NCI-H345 treated with DMSO at 0.1 percent for 48 hours (cell line): Measurements from ENCODE around the gene NUDT16L1.

Experiments used
- DNase-seq: peaks from one replicate; lab custom pipeline; 2025; ENCODE audit not compliant: unreplicated experiment; lab: John Stamatoyannopoulos, UW

NUDT16L1 gene

DNA sequence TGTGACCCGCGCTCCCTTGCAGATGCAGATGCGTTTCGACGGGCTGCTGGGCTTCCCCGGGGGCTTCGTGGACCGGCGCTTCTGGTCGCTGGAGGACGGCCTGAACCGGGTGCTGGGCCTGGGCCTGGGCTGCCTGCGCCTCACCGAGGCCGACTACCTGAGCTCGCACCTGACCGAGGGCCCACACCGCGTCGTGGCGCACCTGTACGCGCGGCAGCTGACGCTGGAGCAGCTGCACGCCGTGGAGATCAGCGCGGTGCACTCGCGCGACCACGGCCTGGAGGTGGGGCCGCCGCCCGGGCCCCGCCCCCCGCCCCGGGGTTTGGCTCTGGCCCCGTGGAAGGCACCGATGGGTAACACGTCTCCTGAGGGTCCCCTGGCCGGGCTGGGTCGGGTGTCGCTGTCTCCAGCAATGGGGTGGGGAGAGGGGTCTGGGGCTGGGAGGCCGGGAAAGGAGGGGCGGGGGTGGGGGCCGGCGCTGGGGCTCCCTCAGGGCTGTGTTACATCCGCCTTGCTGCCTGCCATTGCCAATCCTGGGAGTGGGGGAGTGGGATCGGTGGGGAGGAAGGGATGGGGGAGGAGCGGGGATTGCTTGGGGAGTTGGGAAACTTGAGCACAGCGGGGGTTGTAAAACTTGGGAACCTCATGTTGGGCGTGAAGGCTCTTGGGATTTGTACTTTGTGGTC is 737 bp downstream of the NUDT16L1 start:
- no peak for DNase-seq

DNA sequence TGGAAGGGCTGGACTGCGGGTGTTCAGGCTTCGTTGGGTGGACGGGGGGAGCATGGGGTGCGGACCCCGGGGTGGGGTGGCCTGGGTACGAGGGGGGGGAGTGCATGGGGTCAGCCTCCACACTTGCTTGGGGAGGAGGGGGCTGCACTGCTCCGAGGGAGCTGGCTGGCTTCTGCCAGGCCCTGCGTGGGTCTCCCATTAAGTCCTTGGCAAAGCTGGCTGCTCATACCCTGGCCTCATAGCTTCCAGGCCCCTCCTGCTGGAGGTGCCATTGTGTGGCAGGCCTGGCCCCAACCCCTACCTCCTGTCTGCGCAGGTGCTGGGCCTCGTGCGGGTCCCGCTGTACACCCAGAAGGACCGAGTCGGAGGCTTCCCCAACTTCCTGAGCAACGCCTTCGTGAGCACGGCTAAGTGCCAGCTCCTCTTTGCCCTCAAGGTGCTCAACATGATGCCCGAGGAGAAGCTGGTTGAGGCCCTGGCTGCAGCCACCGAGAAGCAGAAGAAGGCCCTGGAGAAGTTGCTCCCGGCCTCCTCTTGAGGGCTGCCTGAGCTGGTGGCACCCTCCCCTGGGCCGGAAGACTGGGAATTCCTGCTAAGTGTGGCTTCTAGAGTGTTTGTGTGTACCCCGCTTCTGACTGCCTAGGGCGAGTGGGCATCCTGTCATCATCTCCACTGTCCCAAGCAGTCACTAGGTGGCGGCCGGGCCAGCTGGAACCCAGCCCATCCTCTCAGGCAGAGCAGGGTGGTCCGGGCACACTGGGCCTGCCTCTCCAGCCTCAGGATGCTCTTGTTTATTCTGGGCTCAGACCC is 1.5 kb downstream of the NUDT16L1 start:
- no peak for DNase-seq

DNA sequence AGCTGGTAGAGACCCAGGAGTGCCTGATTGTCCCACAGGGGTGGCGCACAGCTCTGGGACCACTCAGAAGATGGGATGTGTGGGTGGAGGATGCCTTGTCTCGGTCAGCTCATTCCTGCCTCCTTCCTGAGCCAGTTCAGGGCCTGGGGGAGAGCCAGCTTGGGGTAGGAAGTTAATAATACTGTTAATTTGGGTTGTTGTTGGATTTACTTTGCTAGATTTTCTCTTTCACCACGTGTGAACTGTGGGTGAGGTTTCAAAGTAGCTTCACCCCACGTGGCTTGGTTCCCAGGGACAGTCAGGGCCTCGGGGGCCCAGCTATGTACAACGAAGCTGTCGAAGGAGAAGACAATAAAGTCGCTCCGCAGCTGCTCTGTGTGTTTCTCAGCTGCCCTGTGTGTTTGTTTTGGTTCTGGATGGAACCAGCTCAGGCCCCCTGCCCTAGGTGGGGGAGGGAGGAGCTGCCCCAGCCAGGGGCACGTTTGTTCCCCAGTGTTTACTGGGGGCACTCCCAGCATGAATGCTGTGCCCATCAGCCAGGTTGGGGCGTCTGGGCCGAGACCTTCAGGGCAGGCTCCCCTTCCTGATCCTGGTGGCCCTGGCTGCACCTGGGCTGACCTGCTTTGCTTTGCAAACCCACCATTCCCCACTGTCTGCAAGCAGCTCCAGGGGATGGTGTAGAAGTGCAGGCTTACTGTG is 2.3 kb downstream of the NUDT16L1 start:
- no peak for DNase-seq

DNA sequence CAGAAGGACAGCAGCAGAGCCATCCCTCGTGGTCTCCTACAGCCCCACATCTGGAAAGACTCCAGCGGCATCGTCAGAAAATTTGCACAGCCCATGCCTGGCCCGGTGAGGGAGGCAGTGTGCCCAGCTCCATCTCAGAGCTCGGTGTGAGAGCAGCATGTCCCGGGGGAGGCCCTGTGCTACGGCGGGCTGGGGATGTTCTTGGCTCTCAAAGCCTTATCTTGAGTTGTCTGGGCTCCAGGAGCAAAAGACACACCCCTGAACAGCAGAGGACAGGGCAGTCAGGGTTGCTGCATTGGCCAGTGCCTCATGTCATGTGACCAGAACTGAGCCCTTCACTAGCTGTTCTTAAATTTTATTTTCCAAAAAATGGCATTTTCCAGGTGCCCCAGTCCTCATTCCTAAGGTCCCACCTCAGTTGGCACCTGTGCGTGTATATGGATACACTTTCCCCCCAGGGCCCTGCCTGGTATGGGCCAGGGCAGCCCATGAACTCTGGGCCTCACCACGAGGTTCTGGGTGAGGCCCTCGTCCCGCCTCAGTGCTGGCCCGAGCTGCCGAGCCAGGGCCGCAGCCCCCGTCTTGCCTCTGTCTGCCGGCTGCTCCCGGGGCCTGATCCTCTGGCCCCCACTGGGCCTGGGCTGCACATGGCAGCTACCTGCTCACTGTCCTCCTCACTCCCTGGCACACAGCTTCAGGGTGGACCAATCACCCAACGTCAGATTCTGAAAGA is 3.0 kb downstream of the NUDT16L1 start:
- DNase-seq: no peak

DNA sequence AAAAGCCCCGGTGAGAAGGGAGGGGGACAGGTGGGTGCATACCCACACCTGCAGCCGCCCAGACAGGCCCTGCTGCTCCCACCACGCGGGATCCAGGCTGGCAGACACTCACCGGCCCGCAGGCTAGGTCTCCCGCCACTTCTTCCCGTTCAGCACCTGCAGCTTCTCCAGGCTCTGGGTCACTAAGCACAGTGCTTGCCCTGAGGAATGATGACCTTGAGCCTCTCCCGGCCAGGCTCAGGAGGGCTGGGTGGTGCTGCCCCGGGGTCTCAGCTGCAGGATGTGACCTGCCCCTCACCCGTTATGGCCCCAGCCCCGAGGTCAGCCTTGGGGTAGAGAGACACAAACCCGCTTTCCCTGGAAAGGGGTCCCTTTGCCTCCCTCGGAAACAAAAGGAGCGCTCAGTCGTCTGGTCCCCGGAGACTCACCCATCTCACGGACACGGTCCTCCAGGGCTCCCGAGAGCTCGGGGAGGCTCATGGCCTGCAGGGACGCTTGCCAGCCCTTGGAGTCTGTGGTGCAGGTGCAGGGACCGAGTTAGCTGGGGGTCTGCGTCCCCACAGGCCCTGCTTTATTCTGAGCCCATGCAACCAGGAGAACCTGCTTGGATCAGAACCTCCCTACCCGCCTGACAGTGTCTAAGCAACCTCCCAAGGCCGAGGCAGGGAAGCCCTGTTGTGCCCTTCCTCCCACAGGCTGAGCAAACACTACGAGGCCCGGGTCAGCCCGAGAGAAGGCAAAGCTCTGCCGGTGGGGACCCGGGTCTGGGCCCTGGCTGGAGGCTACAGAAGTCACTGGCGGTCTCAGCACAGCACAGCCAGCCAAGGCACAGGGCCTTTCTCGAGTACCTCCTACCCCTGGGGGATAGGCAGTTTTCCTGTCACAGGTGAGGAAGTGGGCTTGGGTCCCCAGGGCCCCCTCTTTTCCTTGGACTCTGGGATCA is 3.8 kb downstream of the NUDT16L1 start:
- no peak for DNase-seq

DNA sequence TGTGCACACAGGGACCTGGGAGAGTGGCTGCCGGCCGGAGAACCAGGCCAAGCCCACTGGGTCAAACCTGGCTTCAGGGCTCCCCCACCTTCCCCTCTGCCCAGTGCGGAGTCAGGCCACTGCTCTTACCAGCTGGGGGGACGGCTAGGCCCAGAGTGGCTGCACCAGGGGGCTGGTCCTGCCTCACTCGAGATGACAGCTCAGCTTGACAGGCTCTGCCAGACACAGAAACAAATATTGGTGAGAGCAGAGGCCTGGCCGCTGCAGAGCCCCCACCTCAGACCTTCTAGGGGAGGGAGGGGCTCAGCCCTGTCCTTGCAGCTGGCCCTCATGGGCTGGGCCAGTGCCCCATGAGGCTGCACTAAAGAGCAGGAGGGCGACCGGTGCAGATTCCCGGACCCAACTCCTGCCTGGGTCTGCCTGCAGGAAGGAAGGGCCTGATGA is 4.5 kb downstream of the NUDT16L1 start:
- no peak for DNase-seq

DNA sequence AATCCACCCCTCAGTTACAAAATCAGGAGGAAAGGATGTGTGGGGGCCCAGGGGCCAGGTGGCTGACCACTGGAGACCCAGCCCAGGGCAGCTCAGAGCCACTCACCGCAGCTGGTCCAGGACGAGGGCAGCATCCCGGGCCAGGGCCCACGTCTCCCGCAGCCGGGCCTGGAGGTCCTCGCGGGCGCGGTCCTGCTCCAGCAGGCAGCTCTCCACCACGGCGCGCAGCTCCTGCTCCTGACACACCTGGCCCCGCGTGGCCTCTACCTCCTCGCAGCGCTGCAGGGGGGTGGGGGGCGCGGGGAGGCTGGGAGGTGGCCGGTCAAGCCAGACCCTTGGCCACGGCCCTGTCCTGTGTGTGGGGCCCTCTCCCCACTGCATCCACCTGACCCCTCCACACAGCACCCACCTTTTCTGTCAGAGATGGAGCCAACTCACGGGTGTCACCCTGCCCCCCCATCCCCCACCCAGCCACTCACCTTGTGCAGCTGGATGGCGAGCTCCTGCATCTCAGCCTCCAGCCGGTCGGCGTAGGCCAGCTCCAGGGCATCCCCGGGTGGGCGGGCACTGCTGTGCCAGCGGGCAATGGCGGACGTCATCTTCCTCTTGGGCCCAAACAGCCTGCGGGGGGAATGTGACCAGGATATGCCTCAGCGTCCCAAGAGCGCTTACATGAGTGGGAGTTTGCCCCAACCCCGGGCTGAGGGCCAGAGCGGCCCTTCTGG is 5.1 kb downstream of the NUDT16L1 start:
- no peak for DNase-seq

DNA sequence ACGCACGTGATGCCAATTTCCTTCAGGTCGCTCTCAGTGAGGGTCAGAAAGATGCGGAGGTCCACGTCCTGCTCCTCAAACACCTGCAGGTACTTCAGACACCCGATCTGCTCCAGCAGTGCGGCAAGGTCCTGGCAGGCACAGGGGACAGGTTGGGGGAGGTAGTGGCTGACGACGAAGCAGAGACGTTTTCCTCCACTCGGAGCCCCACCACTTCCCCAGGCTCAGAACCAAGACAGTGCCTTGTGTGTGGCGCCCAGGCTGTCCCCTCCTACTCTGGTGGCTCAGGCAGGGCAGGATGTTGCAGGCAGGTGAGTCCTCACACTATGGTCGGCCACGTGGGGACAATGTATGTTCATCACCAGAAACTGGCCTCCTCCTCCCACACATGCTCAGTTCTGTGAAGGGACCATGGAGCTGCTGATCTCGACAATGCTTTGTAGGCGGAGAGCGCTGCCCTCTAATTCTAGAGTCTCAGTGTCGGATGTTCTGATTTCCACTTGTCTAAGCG is 5.7 kb downstream of the NUDT16L1 start:
- DNase-seq: no peak

DNA sequence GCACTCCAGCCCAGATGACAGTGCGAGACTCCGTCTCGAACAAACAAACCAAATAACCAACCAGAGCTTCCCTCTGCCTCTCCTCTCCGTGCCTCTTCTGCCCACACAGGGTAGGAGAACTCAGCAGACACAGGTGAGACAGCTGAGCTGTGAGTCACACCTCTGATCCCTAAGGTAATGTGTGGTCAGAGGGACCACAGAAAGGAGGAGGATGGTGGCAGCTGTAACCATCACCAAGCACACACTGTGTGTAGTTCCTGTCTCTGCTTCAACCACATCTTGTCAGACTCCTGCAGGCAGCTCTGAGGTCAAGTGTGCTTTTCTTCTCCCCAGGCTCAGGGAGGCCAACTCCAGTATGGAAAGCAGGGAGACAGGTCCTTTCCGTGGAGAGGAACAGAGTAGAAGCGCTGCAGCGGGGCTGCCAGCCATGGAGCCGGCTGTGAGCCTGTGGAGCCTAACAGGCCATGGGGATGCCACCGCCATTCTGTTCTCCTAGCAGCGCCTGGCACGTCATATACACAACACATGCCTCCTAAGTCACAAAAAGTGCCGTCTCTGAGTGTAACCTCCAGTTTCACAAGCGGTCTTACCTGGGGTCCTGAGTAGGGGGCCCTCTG is 7.1 kb downstream of the NUDT16L1 start:
- no peak for DNase-seq

DNA sequence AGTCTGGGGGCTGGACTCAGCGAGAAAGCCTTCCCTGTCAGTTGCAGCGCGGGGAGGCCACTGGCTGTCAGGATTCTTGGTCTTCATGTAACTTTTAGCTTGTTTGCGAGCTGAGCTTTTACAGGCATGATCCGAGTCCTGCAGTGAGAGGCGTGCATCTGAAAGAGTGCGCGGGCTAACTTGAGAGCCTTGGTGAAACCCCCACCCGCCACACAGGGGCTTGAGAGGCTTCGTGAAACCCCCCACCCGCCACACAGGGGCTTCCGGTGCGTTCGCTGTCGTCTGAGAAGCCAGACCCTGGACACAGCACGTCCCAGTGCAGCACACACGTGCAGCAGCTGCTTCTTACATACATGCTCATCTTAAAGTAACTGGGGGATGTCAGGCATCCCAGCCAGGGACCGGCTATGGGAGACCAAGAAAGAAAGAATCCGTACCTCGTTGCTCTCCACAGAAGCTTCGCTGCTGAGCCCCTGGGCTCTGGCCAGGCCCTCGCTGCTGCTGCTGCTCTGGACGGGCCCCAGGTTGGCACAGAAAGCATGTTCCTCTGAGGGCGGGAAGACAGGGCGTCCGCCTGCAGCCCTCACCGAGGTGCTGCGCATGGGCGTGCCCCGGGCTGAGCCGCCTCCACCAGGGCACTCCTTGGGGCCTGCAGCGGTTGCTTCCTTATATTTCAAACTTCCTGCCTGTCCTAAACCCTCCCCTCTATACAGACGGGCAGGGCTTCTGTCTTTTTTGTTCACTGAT is 7.8 kb downstream of the NUDT16L1 start:
- DNase-seq: no peak

DNA sequence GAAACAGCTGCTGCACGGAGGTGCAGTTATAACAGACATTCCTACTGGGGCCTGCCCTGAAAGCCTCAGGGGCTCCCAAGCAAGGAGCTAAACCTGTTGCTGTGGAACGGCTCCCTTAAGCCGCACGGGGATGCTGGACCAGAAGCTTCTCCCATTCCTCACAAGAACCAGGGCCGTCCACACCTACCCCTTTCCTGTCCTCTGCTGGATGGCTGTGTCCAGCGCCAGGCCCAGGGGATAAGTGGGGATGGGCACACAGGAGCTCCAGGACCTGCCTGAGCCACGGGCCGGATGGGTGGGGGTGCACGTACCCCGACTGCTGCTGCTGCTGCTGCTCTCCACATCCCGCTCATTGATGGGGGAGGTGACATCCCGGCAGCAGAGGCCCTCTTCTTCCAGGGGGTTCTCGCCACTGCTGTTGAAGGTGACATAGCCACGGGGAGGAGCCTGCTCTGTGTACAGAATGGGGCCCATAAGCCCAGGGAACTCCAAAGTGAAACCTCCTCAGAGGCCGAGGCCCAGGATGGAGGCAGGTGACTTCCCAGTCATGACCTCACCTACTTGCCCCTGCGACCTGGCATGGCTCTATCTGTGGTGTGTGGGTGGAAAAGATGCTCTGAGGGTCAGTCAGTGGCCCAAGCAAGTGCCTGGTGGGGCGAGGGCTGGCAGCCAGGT is 8.6 kb downstream of the NUDT16L1 start:
- no peak for DNase-seq

DNA sequence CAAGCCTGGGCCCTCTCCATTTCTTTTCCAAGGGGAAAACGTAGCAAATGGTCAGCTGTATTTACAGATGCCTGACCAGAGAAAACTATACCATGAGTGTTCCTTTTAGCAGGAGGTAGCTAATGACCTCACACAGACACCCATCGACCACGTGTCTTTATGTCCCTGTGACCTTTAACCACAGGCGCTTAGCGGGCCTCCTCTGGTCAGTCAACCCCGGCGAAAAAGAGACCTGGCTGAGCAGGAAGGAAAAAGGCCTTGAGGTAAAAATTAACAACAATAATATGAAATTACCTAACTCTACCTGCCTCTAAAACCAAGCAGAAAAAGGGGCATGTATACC is 9.1 kb downstream of the NUDT16L1 start:
- no peak for DNase-seq

DNA sequence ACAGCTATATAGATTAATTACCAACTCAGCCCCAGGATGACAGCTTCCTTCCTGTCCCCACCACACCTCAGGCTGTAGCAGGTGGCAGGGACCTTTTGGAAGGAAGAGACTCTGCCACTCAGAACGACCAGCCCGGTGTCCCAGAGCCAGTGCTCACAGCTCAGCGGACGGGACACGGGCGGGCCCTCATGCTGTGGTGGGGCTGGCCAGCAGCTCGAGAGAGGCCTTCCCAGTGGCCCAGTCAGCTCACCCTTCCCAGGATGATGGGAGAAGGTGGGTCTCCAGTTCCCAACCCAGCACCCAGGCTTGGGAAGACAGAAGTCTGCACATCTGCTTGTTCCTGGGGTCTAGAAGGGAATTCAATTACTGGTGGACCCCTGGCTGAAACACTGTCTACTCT is 10.5 kb downstream of the NUDT16L1 start:
- DNase-seq: no peak

DNA sequence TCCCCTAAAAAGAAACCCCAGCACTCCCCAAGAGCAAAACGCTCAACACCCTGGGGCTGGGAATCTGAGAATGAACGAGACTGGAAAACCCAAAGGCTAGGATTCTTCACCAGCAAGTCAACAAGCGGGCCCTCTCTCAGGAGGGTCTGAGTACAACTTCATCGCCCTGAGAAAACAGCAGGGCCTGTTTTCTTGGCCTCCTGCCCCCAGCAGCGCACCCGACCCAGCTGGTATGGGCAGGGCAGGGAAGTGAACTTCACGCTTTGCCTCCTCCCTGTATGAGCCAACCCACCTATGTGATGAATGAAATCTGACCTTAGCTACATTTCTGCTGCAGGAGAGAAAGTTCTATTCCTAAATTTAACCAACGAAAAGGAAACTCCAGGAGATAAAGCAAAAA is 11.1 kb downstream of the NUDT16L1 start:
- DNase-seq: no peak

DNA sequence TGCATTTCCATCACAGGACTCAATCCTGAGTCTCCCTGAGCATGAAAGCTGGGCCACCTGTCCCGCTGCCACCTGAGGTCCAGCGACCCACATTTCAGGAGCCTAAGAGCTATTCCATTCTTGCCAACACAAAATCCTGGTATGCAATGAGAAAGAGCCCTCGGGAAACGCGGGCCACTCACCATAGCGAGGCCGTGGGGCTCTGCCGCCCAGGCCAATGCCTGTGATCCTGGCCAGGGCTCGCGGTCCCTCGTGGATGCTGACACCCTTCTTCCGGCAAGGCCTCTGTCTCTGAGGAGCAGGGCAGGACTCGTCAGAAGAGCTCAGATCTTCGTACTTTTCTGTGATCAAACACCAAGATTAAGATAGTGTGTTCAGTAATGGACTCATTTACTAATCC is 11.6 kb downstream of the NUDT16L1 start:
- no peak for DNase-seq

DNA sequence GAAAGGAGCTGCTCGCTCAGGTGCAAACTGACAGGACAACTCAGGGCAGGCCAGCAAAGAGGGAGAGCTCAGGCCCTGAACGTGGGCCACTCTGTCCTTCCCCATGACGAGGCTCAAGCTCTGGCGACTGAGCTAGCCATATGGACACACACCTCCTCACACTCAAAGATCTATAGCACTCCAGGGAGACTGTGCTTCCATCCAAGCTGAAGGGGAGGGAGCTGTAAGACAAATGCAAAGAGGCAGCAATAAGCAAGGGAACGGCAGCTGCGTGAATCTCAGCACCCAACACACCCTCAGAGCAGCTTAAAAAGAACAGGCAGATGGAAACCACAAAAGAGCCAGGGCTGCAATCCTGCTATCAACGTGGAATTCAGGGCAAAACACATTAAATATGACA is 13.5 kb downstream of the NUDT16L1 start:
- no peak for DNase-seq

DNA sequence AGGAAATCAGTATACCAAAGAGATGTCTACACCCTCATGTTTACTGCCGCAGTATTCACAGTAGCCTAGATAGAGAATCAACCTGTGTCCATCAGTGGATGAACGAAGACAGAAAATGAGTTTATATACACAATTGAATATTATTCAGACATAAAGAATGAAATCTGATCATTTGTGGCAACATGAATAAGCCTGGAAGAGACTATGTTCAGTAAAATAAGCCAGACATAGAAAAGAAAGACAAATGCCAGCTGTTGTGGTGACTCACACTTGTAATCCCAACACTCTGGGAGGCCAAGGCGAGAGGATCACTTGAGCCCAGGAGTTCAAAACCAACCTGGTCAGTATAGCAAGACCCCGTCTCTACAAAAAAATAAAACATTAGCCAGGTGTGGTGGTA is 16.1 kb downstream of the NUDT16L1 start:
- DNase-seq: no peak
